HG02938 (cell line): ENCODE measurements around the gene DUSP2.
A peak's percentile ranks its signal among the peaks of the same experiment; 100 is the strongest.
"Not testable (repeated sequence)": the region's sequence is repeated elsewhere in the genome, so short reads cannot be mapped to it uniquely, and the experiment has no call there.

Source experiments
- ATAC-seq: cut with Tn5 transposase; IDR thresholded peaks from one replicate; pipeline ENCODE4 v1.9.1; 2021; ENCODE audit warnings: mild to moderate bottlenecking, moderate library complexity; ENCODE audit not compliant: unreplicated experiment

Gene DUSP2

GRCh38 chr2:96147593-96148201, 2.5 kb upstream of the DUSP2 start:
- ATAC-seq: no peak

GRCh38 chr2:96146881-96147592, 1.8 kb upstream of the DUSP2 start:
- no peak for ATAC-seq

GRCh38 chr2:96146153-96146880, 1.1 kb upstream of the DUSP2 start:
- ATAC-seq: peak; percentile 32

GRCh38 chr2:96145848-96146152, 560 bp upstream of the DUSP2 start:
- ATAC-seq: no peak

- ATAC-seq: no peak
These were observed 682 bp downstream of the DUSP2 start for GRCh38 chr2:96144481-96145035.

GRCh38 chr2:96143848-96144480, 1.3 kb downstream of the DUSP2 start:
- ATAC-seq: no peak

GRCh38 chr2:96143231-96143847, 1.9 kb downstream of the DUSP2 start:
- no peak for ATAC-seq

- no peak for ATAC-seq
These were observed 2.8 kb downstream of the DUSP2 start for GRCh38 chr2:96142217-96143113.

- ATAC-seq: not testable (repeated sequence)
These were observed 3.6 kb downstream of the DUSP2 start for GRCh38 chr2:96141624-96141967.

- ATAC-seq: no peak
These were observed 4.2 kb downstream of the DUSP2 start for GRCh38 chr2:96140941-96141623.

- ATAC-seq: no peak
These were observed 6.0 kb downstream of the DUSP2 start for GRCh38 chr2:96139181-96139758.

GRCh38 chr2:96138179-96139145, 6.8 kb downstream of the DUSP2 start, which contains the start of gene ASTL:
TSS of gene ASTL (minus strand) at chr2:96138502. CDS start at chr2:96138436, 66 bp downstream.
- ATAC-seq: no peak

- ATAC-seq: no peak
These were observed 7.7 kb downstream of the DUSP2 start for GRCh38 chr2:96137321-96138178.

GRCh38 chr2:96136129-96136720, 9.0 kb downstream of the DUSP2 start:
- no peak for ATAC-seq

- ATAC-seq: no peak
These were observed 9.6 kb downstream of the DUSP2 start for GRCh38 chr2:96135621-96136020.

GRCh38 chr2:96135171-96135570, 10.1 kb downstream of the DUSP2 start:
- no peak for ATAC-seq

GRCh38 chr2:96134421-96134820, 10.8 kb downstream of the DUSP2 start:
- ATAC-seq: no peak
